Duodenal mucosa (tissue), 2 donors: ENCODE data around the gene POU6F1.

ENCODE experiments used
- H3K27ac ChIP-seq: one replicate; pipeline ENCODE4 v1.7.0; 2013; ENCODE audit warnings: low read depth, low read length
- H3K27me3 ChIP-seq, 2 donors: one replicate each; pipeline ENCODE4 v1.7.0; 2013; ENCODE audit warnings: low read length in 2 of 2, control low read depth in 1 of 2; ENCODE audit not compliant: insufficient read depth in 2 of 2, control insufficient read depth in 1 of 2
- H3K36me3 ChIP-seq, 2 donors: one replicate each; pipeline ENCODE4 v1.7.0; 2013; ENCODE audit warnings: low read length in 2 of 2, control low read depth in 1 of 2; ENCODE audit not compliant: insufficient read depth in 2 of 2, control insufficient read depth in 1 of 2
- H3K4me1 ChIP-seq, 2 donors: one replicate each; pipeline ENCODE4 v1.7.0; 2013; ENCODE audit warnings: low read length in 2 of 2, control low read depth in 1 of 2; ENCODE audit not compliant: insufficient read depth in 2 of 2, control insufficient read depth in 1 of 2
- H3K4me3 ChIP-seq, 2 donors: one replicate each; pipeline ENCODE4 v1.7.0; 2013; ENCODE audit warnings: low read length in 2 of 2, low read depth in 1 of 2
- H3K9ac ChIP-seq, 2 donors: one replicate each; pipeline ENCODE4 v1.7.0; 2013; ENCODE audit warnings: low read length in 2 of 2, low read depth in 1 of 2
- H3K9me3 ChIP-seq, 2 donors: one replicate each; pipeline ENCODE4 v1.7.0; 2013; ENCODE audit warnings: low read length in 2 of 2, control low read depth in 1 of 2; ENCODE audit not compliant: control insufficient read depth in 1 of 2

POU6F1 gene

DNA sequence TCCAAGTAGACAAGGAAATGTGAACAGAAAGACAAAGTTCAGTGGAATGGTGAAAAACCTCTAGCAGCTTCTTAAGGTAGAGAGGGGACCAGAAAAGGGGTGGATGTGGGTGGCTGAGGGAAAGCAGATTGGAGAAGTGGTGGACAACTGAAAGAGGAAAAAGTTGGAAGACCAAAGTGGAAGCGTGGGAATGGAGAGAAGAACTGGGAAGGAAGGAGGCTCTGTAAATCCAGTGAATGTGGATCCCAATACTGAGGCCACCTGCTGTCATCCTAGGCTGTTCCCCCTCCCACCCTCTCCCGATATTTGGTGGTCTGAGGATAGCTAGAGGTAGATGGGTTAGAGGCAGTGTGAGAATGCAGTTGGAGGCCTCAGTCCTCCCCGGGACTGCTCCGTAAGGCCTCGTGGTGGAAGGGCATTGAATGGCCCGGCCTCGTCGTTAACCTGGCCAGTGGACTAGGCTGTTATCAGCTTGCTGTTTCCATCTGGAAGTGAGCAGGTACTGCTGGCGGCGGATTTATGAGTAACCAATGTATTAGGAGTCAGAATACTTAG, 822 bp upstream of the POU6F1 start:
- no peaks in the 10 kb centered on the region for H3K9me3 ChIP-seq
- H3K4me1 ChIP-seq, result peaks cover 14 to 21% of the 10 kb centered on the region in 2 donors
- no peaks in the 10 kb centered on the region for H3K27me3 ChIP-seq
- H3K27ac ChIP-seq, result peak overlapping the region; percentile 79
- peak overlapping the region; percentile 93 for H3K4me3 ChIP-seq
- no peaks in the 10 kb centered on the region for H3K36me3 ChIP-seq
- peak overlapping the region; percentile 85 to 91 for H3K9ac ChIP-seq

GRCh38 chr12:51217133-51217967, 512 bp downstream of the POU6F1 start:
- no peaks in the 10 kb centered on the region for H3K27me3 ChIP-seq
- peak overlapping the region; percentile 79 for H3K27ac ChIP-seq
- peak overlapping the region; percentile 93 for H3K4me3 ChIP-seq
- peak overlapping the region; percentile 54 to 85 for H3K9ac ChIP-seq
- H3K36me3 ChIP-seq, result no peaks in the 10 kb centered on the region
- H3K9me3 ChIP-seq, result no peaks in the 10 kb centered on the region
- peaks cover 14 to 17% of the 10 kb centered on the region in 2 donors for H3K4me1 ChIP-seq

- Histone ChIP-seq H3K9ac (peak overlapping the region in 1 of 2 donors; percentile 48), H3K9me3 (no peaks in the 10 kb centered on the region), H3K27me3 (no peaks in the 10 kb centered on the region), H3K36me3 (no peaks in the 10 kb centered on the region), H3K27ac (no peak overlapping the region), H3K4me1 (peaks cover 14 to 15% of the 10 kb centered on the region in 2 donors), H3K4me3 (peak overlapping the region; percentile 56 to 69)
Measured at GRCh38 chr12:51216642-51217041, 1.2 kb downstream of the POU6F1 start.

DNA sequence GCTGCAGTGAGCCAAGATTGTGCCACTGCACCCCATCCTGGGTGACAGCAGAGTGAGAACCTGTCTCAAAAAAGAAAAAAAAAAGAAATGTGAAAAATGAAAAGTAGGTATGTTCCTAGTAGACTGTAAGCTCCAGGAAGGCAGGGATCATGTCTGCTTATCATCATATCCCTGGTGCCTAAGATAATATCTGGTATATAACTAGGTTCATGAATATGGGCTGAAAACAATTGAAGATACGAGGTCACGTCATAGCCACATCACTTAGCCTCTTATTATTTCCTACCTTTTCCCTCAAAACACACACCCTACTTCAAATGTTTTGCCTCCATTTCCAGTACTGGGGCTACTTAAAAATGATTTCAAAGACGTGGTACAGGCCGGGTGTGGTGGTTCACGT, 3.0 kb downstream of the POU6F1 start:
- Histone ChIP-seq H3K27ac (no peak overlapping the region), H3K27me3 (no peaks in the 10 kb centered on the region), H3K9me3 (no peaks in the 10 kb centered on the region), H3K4me1 (peaks cover 14 to 15% of the 10 kb centered on the region in 2 donors), H3K4me3 (no peak overlapping the region), H3K9ac (no peak overlapping the region), H3K36me3 (no peaks in the 10 kb centered on the region)

DNA sequence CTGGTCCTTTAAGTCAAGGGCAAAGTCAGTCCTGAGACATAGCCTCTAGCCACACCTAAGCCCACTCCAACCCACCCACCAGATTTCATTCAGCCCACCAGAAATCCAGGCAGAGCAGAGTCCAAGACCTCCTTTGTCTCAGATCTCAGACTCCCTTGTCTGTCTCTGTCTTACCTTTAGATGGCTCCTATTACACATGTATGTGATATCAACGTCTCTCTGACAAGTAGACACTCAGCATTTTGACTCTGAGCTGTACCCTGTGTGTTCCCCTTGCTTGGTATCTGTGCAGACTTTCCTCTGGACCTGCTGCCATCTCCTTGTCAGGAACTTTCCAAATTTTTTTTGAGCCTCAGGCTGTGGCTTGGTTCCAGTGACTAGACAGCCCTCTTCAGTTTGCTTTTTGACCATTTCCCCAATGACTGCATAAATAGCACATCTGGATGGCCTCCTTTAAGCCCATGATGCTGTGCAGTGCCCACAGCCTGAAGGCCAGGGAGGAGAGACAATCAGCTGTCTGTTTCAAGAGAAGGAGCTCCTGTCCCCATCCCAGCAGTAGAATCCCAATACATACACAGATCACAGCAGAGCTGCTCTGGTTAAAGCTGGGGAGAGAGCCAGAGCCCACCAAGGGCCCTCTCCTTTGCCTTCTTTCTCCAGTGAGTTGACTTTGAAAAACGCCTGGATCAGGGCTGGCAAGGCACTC, 7.0 kb downstream of the POU6F1 start:
- H3K9ac ChIP-seq, result no peak overlapping the region
- no peaks in the 10 kb centered on the region for H3K4me1 ChIP-seq
- H3K36me3 ChIP-seq, result no peaks in the 10 kb centered on the region
- no peak overlapping the region for H3K4me3 ChIP-seq
- no peaks in the 10 kb centered on the region for H3K27me3 ChIP-seq
- H3K9me3 ChIP-seq, result no peaks in the 10 kb centered on the region
- no peak overlapping the region for H3K27ac ChIP-seq

GRCh38 chr12:51209259-51209658, 8.6 kb downstream of the POU6F1 start:
- Histone ChIP-seq H3K4me1 (no peaks in the 10 kb centered on the region), H3K4me3 (no peak overlapping the region), H3K9ac (no peak overlapping the region), H3K36me3 (no peaks in the 10 kb centered on the region), H3K9me3 (no peaks in the 10 kb centered on the region), H3K27me3 (no peaks in the 10 kb centered on the region), H3K27ac (no peak overlapping the region)

DNA sequence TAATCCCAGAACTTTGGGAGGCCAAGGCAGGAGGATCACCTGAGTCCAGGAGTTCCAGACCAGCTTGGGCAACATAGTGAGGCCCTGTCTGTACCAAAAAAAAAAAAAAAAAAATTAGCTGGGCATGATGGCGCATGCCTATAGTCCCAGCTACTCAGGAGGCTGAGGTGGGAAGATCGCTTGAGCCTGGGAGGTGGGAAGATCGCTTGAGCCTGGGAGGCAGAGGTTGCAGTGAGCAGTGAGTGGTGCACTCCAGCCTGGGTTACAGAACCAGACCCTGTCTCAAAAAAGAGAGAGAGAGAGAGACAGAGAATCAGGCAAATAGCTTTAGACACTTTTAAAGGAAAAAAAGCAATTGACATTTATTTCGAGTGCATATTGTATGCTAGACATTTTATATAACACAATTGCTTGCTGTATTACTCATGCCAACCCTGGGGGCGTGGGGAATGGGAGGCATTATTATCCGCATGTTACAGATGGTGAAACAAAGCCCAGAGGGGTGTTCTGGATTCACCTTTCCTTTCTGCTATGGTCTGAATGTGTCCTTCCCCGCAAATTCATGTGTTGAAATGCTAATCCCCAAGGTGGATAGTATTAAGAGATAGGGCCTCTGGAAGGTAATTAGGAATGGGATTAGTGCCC, 9.7 kb downstream of the POU6F1 start:
- Histone ChIP-seq H3K4me1 (no peaks in the 10 kb centered on the region), H3K4me3 (no peak overlapping the region), H3K27ac (no peak overlapping the region), H3K36me3 (no peaks in the 10 kb centered on the region), H3K9ac (no peak overlapping the region), H3K9me3 (no peaks in the 10 kb centered on the region), H3K27me3 (no peaks in the 10 kb centered on the region)

- Histone ChIP-seq H3K9me3 (no peaks in the 10 kb centered on the region), H3K4me1 (no peaks in the 10 kb centered on the region), H3K36me3 (no peaks in the 10 kb centered on the region), H3K27me3 (no peaks in the 10 kb centered on the region), H3K9ac (no peak overlapping the region), H3K27ac (no peak overlapping the region), H3K4me3 (no peak overlapping the region)
Measured at GRCh38 chr12:51205350-51205749, 12.5 kb downstream of the POU6F1 start.

DNA sequence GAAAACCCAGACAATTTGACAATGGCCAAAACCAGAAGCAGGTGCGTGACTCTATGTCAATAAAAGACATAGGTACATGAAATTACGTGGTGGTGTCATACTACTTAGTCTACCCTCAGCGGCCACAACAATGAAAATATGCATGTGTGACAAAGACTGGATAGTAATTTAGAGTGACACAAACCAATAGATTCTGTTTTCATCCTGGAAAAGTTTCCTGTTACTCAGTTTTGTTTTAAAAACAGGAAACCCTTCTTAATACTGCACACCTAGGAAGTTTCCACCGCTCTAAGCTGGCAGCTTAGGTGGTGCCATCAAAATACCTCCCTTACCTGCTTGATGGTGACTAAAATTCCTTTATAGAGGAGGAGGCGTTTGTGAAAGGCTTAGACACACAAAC, 15.1 kb downstream of the POU6F1 start:
- no peak overlapping the region for H3K27ac ChIP-seq
- no peaks in the 10 kb centered on the region for H3K4me1 ChIP-seq
- H3K27me3 ChIP-seq, result no peaks in the 10 kb centered on the region
- no peak overlapping the region for H3K4me3 ChIP-seq
- no peak overlapping the region for H3K9ac ChIP-seq
- no peaks in the 10 kb centered on the region for H3K9me3 ChIP-seq
- H3K36me3 ChIP-seq, result no peaks in the 10 kb centered on the region

DNA sequence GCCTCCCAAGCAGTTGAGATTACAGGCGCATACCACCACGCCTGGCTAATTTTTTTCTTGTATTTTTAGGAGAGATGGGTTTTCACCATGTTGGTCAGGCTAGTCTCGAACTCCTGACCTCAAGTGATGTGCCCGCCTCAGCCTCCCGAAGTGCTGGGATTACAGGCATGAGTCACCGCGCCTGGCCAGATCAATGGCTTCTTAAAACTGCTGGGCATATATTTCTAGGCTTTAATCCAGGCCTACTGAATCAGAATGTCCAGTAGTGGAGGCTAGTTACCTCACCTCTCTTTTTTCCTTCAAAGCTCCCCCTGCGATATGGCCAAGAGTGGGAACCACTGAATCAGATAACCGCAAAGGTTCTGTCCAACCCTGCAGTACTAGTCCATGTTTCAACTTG, 17.1 kb downstream of the POU6F1 start:
- Histone ChIP-seq H3K4me3 (no peak overlapping the region), H3K36me3 (no peaks in the 10 kb centered on the region), H3K27ac (no peak overlapping the region), H3K9me3 (no peaks in the 10 kb centered on the region), H3K4me1 (no peaks in the 10 kb centered on the region), H3K9ac (no peak overlapping the region), H3K27me3 (no peaks in the 10 kb centered on the region)
